HepG2 (cell line): ENCODE data around the gene CDK17. TPM values are rescaled to one million over a fixed set of nuclear protein-coding genes. Genes with fewer than 3 reads are reported as not detected.

ENCODE experiments used
- ATAC-seq: fragments of 200-7000 bp; cut with Tn5 transposase; 3 replicates; pipeline ENCODE4 v1.9.1; 2020; ENCODE audit warnings: mild to moderate bottlenecking, moderate library complexity
- BruUV-seq: library from RNA; stranded (reverse); fragments of 400-500 nt; replicated peaks from 2 replicates; lab custom pipeline; 2021; lab: Mats Ljungman, UMichigan
- CTCF ChIA-PET: fragments of 300-600 bp; formaldehyde crosslinking; extraction: SDS; loops from one replicate; lab custom pipeline; 2021; ENCODE audit warnings: low total read pairs, inconsistent platforms, low intra/inter-chr PET ratio; lab: Yijun Ruan, JAX
- POLR2A ChIA-PET: fragments of 350-600 bp; sonication (Branson Sonifier 250); formaldehyde crosslinking; loops from one replicate; lab custom pipeline; 2020; ENCODE audit warnings: antibody characterized with exemption, inconsistent platforms; lab: Yijun Ruan, JAX
- DNase-seq: peaks from one replicate; pipeline ENCODE4 v3.0.0-alpha.2; 2015; ENCODE audit warnings: low spot score
- FAIRE-seq: peaks from 3 replicates; lab custom pipeline; 2011; peaks lifted over from hg19 to GRCh38; lab: Jason Lieb, UNC
- H2AFZ ChIP-seq: one replicate; pipeline ENCODE4 v1.6.1; 2011; ENCODE audit warnings: low read length, inconsistent platforms
- H3K27ac ChIP-seq: fragments of 300-600 bp; 3 replicates; pipeline ENCODE4 v1.8.0; 2011; ENCODE audit warnings: mixed run types, mild to moderate bottlenecking, mixed read lengths, low read length, inconsistent platforms; ENCODE audit not compliant: insufficient read depth; ENCODE audit errors: extremely low read length
- H3K27me3 ChIP-seq, 2 experiments: fragments of 200-600 bp in 1 of 2; 2 replicates in 1 of 2; 3 replicates in 1 of 2; pipeline versions ENCODE4 v1.6.0 to v1.8.0; 2011; ENCODE audit warnings: low read length in 2 of 2, mild to moderate bottlenecking in 2 of 2, moderate library complexity in 2 of 2, inconsistent platforms in 1 of 2; ENCODE audit not compliant: insufficient read depth in 2 of 2, control insufficient read depth in 1 of 2
- H3K36me3 ChIP-seq, 2 experiments: fragments of 200-600 bp in 1 of 2; replicated peaks in 1 of 2; 2 replicates in 1 of 2; 3 replicates in 1 of 2; pipeline versions ENCODE4 v1.5.1 to v1.8.0; 2011; ENCODE audit warnings: low read length in 2 of 2, inconsistent platforms in 1 of 2; ENCODE audit not compliant: insufficient read depth in 2 of 2, control insufficient read depth in 1 of 2
- H3K4me1 ChIP-seq: 2 replicates; pipeline ENCODE4 v1.5.1; 2012; ENCODE audit warnings: low read length, inconsistent platforms; ENCODE audit not compliant: insufficient read depth
- H3K4me2 ChIP-seq: 2 replicates; pipeline ENCODE4 v1.6.0; 2011; ENCODE audit warnings: low read depth, low read length, inconsistent platforms
- H3K4me3 ChIP-seq, 3 experiments: fragments of 200-600 bp in 1 of 3; sonication (generic), shearing (Covaris generic) in 1 of 3; replicated peaks in 1 of 3; 2 replicates each; pipeline ENCODE4 v1.5.1; 2011 to 2016; ENCODE audit warnings: low read length in 3 of 3, inconsistent platforms in 2 of 3, low read depth in 2 of 3, mild to moderate bottlenecking in 2 of 3, control low read depth in 1 of 3, mixed read lengths in 1 of 3; ENCODE audit not compliant: insufficient read depth in 1 of 3
- H3K79me2 ChIP-seq: one replicate; pipeline ENCODE4 v1.6.1; 2011; ENCODE audit warnings: low read length, inconsistent platforms; ENCODE audit not compliant: insufficient read depth
- H3K9ac ChIP-seq: 2 replicates; pipeline ENCODE4 v1.6.0; 2011; ENCODE audit warnings: mild to moderate bottlenecking, low read depth, low read length, inconsistent platforms; ENCODE audit not compliant: insufficient read depth
- H3K9me3 ChIP-seq: 2 replicates; pipeline ENCODE4 v1.5.1; 2012; ENCODE audit warnings: mild to moderate bottlenecking, low read length
- H4K20me1 ChIP-seq: 2 replicates; pipeline ENCODE4 v1.6.0; 2011; ENCODE audit warnings: inconsistent platforms, mild to moderate bottlenecking, low read length, moderate library complexity; ENCODE audit not compliant: insufficient read depth
- CBX1 ChIP-seq: IDR thresholded peaks from one replicate; pipeline ENCODE4 v1.6.1; 2016; ENCODE audit warnings: antibody characterized with exemption, low read depth
- GTF3A ChIP-seq: sonication (generic); formaldehyde crosslinking; conservative IDR thresholded peaks from 2 replicates; pipeline ENCODE4 v1.4.0; 2020; ENCODE audit warnings: mild to moderate bottlenecking, missing genetic modification reagents
- REPIN1 ChIP-seq: sonication (generic); formaldehyde crosslinking; IDR thresholded peaks from 2 replicates; pipeline ENCODE4 v1.8.0; 2022; ENCODE audit warnings: missing genetic modification reagents, low read depth, mild to moderate bottlenecking, borderline replicate concordance
- SMAD3 ChIP-seq: sonication (generic); formaldehyde crosslinking; IDR thresholded peaks from 2 replicates; pipeline ENCODE4 v1.4.0; 2020; ENCODE audit warnings: missing genetic modification reagents
- TP53 ChIP-seq: sonication (generic); formaldehyde crosslinking; conservative IDR thresholded peaks from 2 replicates; pipeline ENCODE4 v1.4.0; 2020; ENCODE audit warnings: missing genetic modification reagents
- ZC3H13 ChIP-seq: sonication (generic); formaldehyde crosslinking; IDR thresholded peaks from 2 replicates; pipeline ENCODE4 v1.8.1; 2023; ENCODE audit warnings: mild to moderate bottlenecking, missing genetic modification reagents, moderate library complexity
- ZNF547 ChIP-seq: sonication (generic); formaldehyde crosslinking; IDR thresholded peaks from 2 replicates; pipeline ENCODE4 v1.5.1; 2020; ENCODE audit warnings: mild to moderate bottlenecking, missing genetic modification reagents
- ZNF772 ChIP-seq: sonication (generic); formaldehyde crosslinking; IDR thresholded peaks from 2 replicates; pipeline ENCODE4 v1.5.0; 2020; ENCODE audit warnings: mild to moderate bottlenecking, missing genetic modification reagents
- WGBS: methylation state at CpG from one replicate; pipeline ENCODE4 v1.1.6; 2017; ENCODE audit warnings: low lambda C conversion rate; 5-methylcytosine and 5-hydroxymethylcytosine counted together
- in situ Hi-C: cut with HindIII; loops from 2 replicates; pipeline ENCODE4 v1.10.0; 2017; ENCODE audit warnings: low pct_unique_long_range_greater_than_20kb; ENCODE audit not compliant: extremely low pct_ligation_motif_present
- intact Hi-C: fragments of 100-400 bp; cut with micrococcal nuclease; formaldehyde crosslinking; loops from one replicate; pipeline ENCODE4 v1.10.0; 2022; ENCODE audit not compliant: unreplicated experiment
- polyA plus RNA-seq, 8 experiments: library from polyadenylated mRNA; depleted of rRNA in 3 of 8; stranded (reverse) in 7 of 8; unstranded in 1 of 8; fragments of >200 nt; fragmentation: Illumina TruSeq in 4 of 8; extraction: Trizol in 4 of 8; gene quantifications; 2 replicates each; pipeline versions ENCODE4 v1.2.1 to v1.2.3, GENCODE V29; 2011 to 2016; ENCODE audit warnings: low read depth in 4 of 8, missing spikeins in 1 of 8, mixed read lengths in 1 of 8; ENCODE audit not compliant: insufficient read depth in 1 of 8
- total RNA-seq, 5 experiments: library from RNA; depleted of rRNA; stranded (reverse); fragments of >200 nt; fragmentation: Illumina TruSeq; extraction: Trizol; gene quantifications; 2 replicates each; pipeline ENCODE4 v1.2.3, GENCODE V29; 2016; ENCODE audit warnings: low read depth in 1 of 5
- TF ChIP-seq, protein P1 (sequence below): sonication (generic); formaldehyde crosslinking; IDR thresholded peaks from 2 replicates; pipeline ENCODE4 v1.5.0; 2020; ENCODE audit warnings: mild to moderate bottlenecking, missing genetic modification reagents
- TF ChIP-seq, protein P2 (sequence below): sonication (generic); formaldehyde crosslinking; IDR thresholded peaks from 2 replicates; pipeline ENCODE4 v1.4.0; 2020; ENCODE audit warnings: missing genetic modification reagents
- TF ChIP-seq, protein P3 (sequence below): IDR thresholded peaks from 2 replicates; pipeline ENCODE4 v1.6.1; 2016; ENCODE audit warnings: missing compliant biosample characterization, missing genetic modification reagents, borderline replicate concordance

Gene CDK17
- total and polyA plus RNA-seq, 2 of the 13 experiments (the other 11 are each of a cell fraction or from before 2014, with no cell fraction given): 9.9 to 22.3 TPM

DNA sequence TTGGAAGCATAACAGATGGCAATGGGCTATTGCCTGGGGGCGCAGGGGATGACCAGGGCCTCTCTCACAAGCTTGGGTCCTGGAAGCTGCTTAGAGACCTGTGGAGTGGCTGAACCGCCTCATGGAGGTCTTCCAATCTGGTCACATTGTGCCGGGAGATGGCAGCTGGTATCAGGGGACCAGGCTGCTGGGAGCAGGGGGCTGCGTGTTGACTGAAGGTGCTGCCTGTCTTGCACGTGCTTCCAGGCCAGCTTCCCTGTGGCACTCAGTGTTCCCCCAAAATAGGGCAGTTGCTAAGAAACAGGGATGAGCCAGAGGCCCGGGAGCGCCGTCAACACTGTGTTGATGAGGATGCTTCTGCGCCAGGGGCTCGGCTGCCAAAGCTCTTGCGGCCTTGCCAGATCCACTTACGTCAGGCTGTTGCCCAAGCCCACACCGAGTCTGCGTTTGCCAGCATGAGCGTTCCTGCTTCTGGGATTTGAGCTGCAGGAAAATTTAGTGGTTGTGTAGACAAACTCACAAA lies 166.2 kb downstream of the CDK17 start:
- H3K4me2 ChIP-seq: no peak overlapping the region
- TF ChIP-seq TP53 (CRISPR knock-in tag): no peak
- TF ChIP-seq, all 625 proteins: peak for 0
- ChIA-PET POLR2A (no interaction called here), CTCF (no interaction called here)
- FAIRE-seq (no peak), DNase-seq (no peak), ATAC-seq (no peak)
- Histone ChIP-seq H3K27ac (no peak overlapping the region), H3K4me1 (peaks cover 7% of the 10 kb centered on the region), H3K36me3 (no peaks in the 10 kb centered on the region), H3K27me3 (no peaks in the 10 kb centered on the region), H4K20me1 (no peaks in the 10 kb centered on the region), H3K79me2 (no peaks in the 10 kb centered on the region), H2AFZ (no peak overlapping the region), H3K9ac (no peak overlapping the region), H3K9me3 (no peaks in the 10 kb centered on the region), H3K4me3 (no peak overlapping the region)
- in situ Hi-C loops (no loop called here), intact Hi-C loops (no loop called here)
- WGBS: 90% methylated on average over 8 of the region's 15 CpGs
- no TSS peak for BruUV-seq

DNA sequence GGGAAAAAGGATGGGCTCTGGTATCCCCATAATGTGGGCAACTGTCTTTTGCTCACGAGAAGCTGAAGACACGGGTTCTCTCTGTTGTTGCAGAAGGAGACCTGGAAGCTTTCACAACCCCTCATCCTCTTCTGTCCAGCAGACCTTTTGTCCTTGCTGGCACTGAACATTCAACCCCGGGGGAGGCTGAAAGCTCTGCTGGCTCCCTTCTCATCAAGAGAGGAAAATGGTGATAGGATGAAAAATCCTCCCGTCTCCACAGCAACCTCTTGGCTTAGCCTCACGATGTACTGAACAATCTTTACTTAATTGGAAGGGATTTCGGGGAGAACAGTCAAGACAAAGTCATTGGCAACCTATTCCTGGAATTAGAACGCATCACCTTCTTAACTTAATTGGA lies 167.1 kb downstream of the CDK17 start:
- H3K79me2 ChIP-seq: no peaks in the 10 kb centered on the region
- TF ChIP-seq REPIN1 (CRISPR knock-in tag) (no peak), ZNF547 (no peak), ZC3H13 (CRISPR knock-in tag) (no peak), GTF3A (no peak), ZNF772 (CRISPR knock-in tag) (no peak), SMAD3 (no peak), CBX1 (no peak)
- TF ChIP-seq, protein P1, sequence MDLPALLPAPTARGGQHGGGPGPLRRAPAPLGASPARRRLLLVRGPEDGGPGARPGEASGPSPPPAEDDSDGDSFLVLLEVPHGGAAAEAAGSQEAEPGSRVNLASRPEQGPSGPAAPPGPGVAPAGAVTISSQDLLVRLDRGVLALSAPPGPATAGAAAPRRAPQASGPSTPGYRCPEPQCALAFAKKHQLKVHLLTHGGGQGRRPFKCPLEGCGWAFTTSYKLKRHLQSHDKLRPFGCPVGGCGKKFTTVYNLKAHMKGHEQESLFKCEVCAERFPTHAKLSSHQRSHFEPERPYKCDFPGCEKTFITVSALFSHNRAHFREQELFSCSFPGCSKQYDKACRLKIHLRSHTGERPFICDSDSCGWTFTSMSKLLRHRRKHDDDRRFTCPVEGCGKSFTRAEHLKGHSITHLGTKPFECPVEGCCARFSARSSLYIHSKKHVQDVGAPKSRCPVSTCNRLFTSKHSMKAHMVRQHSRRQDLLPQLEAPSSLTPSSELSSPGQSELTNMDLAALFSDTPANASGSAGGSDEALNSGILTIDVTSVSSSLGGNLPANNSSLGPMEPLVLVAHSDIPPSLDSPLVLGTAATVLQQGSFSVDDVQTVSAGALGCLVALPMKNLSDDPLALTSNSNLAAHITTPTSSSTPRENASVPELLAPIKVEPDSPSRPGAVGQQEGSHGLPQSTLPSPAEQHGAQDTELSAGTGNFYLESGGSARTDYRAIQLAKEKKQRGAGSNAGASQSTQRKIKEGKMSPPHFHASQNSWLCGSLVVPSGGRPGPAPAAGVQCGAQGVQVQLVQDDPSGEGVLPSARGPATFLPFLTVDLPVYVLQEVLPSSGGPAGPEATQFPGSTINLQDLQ (CRISPR knock-in tag): no peak
- TF ChIP-seq, protein P2, sequence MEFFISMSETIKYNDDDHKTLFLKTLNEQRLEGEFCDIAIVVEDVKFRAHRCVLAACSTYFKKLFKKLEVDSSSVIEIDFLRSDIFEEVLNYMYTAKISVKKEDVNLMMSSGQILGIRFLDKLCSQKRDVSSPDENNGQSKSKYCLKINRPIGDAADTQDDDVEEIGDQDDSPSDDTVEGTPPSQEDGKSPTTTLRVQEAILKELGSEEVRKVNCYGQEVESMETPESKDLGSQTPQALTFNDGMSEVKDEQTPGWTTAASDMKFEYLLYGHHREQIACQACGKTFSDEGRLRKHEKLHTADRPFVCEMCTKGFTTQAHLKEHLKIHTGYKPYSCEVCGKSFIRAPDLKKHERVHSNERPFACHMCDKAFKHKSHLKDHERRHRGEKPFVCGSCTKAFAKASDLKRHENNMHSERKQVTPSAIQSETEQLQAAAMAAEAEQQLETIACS (CRISPR knock-in tag): no peak
- TF ChIP-seq, protein P3, sequence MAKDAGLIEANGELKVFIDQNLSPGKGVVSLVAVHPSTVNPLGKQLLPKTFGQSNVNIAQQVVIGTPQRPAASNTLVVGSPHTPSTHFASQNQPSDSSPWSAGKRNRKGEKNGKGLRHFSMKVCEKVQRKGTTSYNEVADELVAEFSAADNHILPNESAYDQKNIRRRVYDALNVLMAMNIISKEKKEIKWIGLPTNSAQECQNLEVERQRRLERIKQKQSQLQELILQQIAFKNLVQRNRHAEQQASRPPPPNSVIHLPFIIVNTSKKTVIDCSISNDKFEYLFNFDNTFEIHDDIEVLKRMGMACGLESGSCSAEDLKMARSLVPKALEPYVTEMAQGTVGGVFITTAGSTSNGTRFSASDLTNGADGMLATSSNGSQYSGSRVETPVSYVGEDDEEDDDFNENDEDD (CRISPR knock-in tag): no peak

More for the DNA sequence above, 167.1 kb downstream of the CDK17 start:
- H3K4me1 ChIP-seq: peaks cover 7% of the 10 kb centered on the region
- H3K27ac ChIP-seq: no peak overlapping the region
- no peak for DNase-seq
- ATAC-seq: no peak
- 87% methylated on average over 7 of the region's 7 CpGs for WGBS
- H3K9me3 ChIP-seq: no peaks in the 10 kb centered on the region
- H3K27me3 ChIP-seq: no peaks in the 10 kb centered on the region
- no peak overlapping the region for H2AFZ ChIP-seq
- no peak overlapping the region for H3K4me2 ChIP-seq
- intact Hi-C loops (no loop called here), in situ Hi-C loops (no loop called here)
- no peaks in the 10 kb centered on the region for H4K20me1 ChIP-seq
- no peak for FAIRE-seq
- BruUV-seq: no TSS peak
- no peak overlapping the region for H3K9ac ChIP-seq
- ChIA-PET POLR2A (no interaction called here), CTCF (no interaction called here)
- H3K4me3 ChIP-seq: no peak overlapping the region
- H3K36me3 ChIP-seq: no peaks in the 10 kb centered on the region
